IMR-90 (cell line): Measurements from ENCODE around the gene TELO2. TPM values are rescaled to one million over a fixed set of nuclear protein-coding genes. Genes with fewer than 3 reads are reported as not detected.

Experiments
- ATAC-seq: fragments of 200-7000 bp; cut with Tn5 transposase; 2 replicates; pipeline ENCODE4 v1.9.1; 2020; ENCODE audit warnings: low read depth, mild to moderate bottlenecking, moderate library complexity
- BruUV-seq: library from RNA; stranded (reverse); fragments of 400-500 nt; replicated peaks from 2 replicates; lab custom pipeline; 2021; lab: Mats Ljungman, UMichigan
- CTCF ChIA-PET: fragments of 300-600 bp; formaldehyde crosslinking; extraction: SDS; loops from one replicate; lab custom pipeline; 2021; ENCODE audit warnings: antibody characterized with exemption; lab: Yijun Ruan, JAX
- POLR2A ChIA-PET: fragments of 300-600 bp; sonication (Branson Sonifier 250); formaldehyde crosslinking; loops from one replicate; lab custom pipeline; 2022; ENCODE audit warnings: antibody characterized with exemption; ENCODE audit not compliant: unreplicated experiment; lab: Charles Lee
- DNase-seq: peaks from one replicate; pipeline ENCODE4 v3.0.0; 2013
- H2AFZ ChIP-seq: replicated peaks from 2 replicates; pipeline ENCODE3; 2013; ENCODE audit warnings: low read length, mild to moderate bottlenecking; ENCODE audit not compliant: poor library complexity
- H2AK5ac ChIP-seq: 2 replicates; pipeline ENCODE4 v1.6.1; 2013; ENCODE audit warnings: low read depth, low read length, inconsistent platforms
- H2AK9ac ChIP-seq: replicated peaks from 2 replicates; pipeline ENCODE3; 2013; ENCODE audit warnings: mild to moderate bottlenecking, low read depth, low read length, moderate library complexity; ENCODE audit not compliant: poor library complexity
- H2BK120ac ChIP-seq: 2 replicates; pipeline ENCODE4 v1.6.1; 2013; ENCODE audit warnings: low read depth, low read length, inconsistent platforms
- H2BK15ac ChIP-seq: 3 replicates; pipeline ENCODE4 v1.6.1; 2013; ENCODE audit warnings: low read depth, low read length, inconsistent platforms
- H2BK20ac ChIP-seq: 2 replicates; pipeline ENCODE4 v1.6.1; 2013; ENCODE audit warnings: low read depth, mild to moderate bottlenecking, inconsistent platforms, low read length, moderate library complexity
- H2BK5ac ChIP-seq: 2 replicates; pipeline ENCODE4 v1.6.1; 2013; ENCODE audit warnings: mild to moderate bottlenecking, low read depth, low read length, inconsistent platforms; ENCODE audit not compliant: poor library complexity, severe bottlenecking
- H3K14ac ChIP-seq: replicated peaks from 2 replicates; pipeline ENCODE4 v1.6.1; 2013; ENCODE audit warnings: low read depth, low read length, inconsistent platforms
- H3K18ac ChIP-seq: 2 replicates; pipeline ENCODE4 v1.6.1; 2013; ENCODE audit warnings: low read depth, low read length, control low read depth
- H3K23ac ChIP-seq: 2 replicates; pipeline ENCODE4 v1.6.1; 2013; ENCODE audit warnings: low read depth, low read length, inconsistent platforms
- H3K27ac ChIP-seq: 2 replicates; pipeline ENCODE4 v1.5.1; 2013; ENCODE audit warnings: mild to moderate bottlenecking, control low read depth, low read length; ENCODE audit not compliant: insufficient read depth
- H3K27me3 ChIP-seq: 2 replicates; pipeline ENCODE4 v1.6.1; 2013; ENCODE audit warnings: low read length; ENCODE audit not compliant: control insufficient read depth, insufficient read depth
- H3K36me3 ChIP-seq: 2 replicates; pipeline ENCODE4 v1.6.1; 2013; ENCODE audit warnings: low read length, mixed read lengths; ENCODE audit not compliant: control insufficient read depth, insufficient read depth
- H3K4ac ChIP-seq: 2 replicates; pipeline ENCODE4 v1.6.1; 2013; ENCODE audit warnings: low read depth, low read length, inconsistent platforms
- H3K4me1 ChIP-seq: 2 replicates; pipeline ENCODE4 v1.6.1; 2013; ENCODE audit warnings: low read length, mixed read lengths; ENCODE audit not compliant: control insufficient read depth, insufficient read depth
- H3K4me2 ChIP-seq: 2 replicates; pipeline ENCODE4 v1.6.1; 2013; ENCODE audit warnings: low read depth, mild to moderate bottlenecking, control low read depth, low read length, moderate library complexity
- H3K4me3 ChIP-seq: 2 replicates; pipeline ENCODE4 v1.5.1; 2013; ENCODE audit warnings: low read depth, mild to moderate bottlenecking, control low read depth, low read length, moderate library complexity; ENCODE audit not compliant: insufficient read depth
- H3K56ac ChIP-seq: 2 replicates; pipeline ENCODE4 v1.6.1; 2013; ENCODE audit warnings: low read length, inconsistent platforms; ENCODE audit not compliant: insufficient read depth; ENCODE audit errors: extremely low read depth
- H3K79me1 ChIP-seq, 2 experiments: 2 replicates each; pipeline ENCODE4 v1.6.1; 2013; ENCODE audit warnings: low read length in 2 of 2, inconsistent platforms in 1 of 2, low read depth in 1 of 2
- H3K9ac ChIP-seq: 2 replicates; pipeline ENCODE4 v1.6.1; 2013; ENCODE audit warnings: low read depth, low read length, control low read depth
- H3K9me1 ChIP-seq: 2 replicates; pipeline ENCODE4 v1.6.1; 2013; ENCODE audit warnings: low read length, inconsistent platforms; ENCODE audit not compliant: insufficient read depth
- H3K9me3 ChIP-seq: 2 replicates; pipeline ENCODE4 v1.6.1; 2013; ENCODE audit warnings: low read length; ENCODE audit not compliant: control insufficient read depth, insufficient read depth
- H4K20me1 ChIP-seq: 2 replicates; pipeline ENCODE4 v1.6.1; 2013; ENCODE audit warnings: low read length, inconsistent platforms; ENCODE audit not compliant: insufficient read depth
- H4K5ac ChIP-seq: 2 replicates; pipeline ENCODE4 v1.6.1; 2013; ENCODE audit warnings: mild to moderate bottlenecking, low read depth, low read length, control low read depth
- H4K8ac ChIP-seq, 2 experiments: 2 replicates each; pipeline ENCODE4 v1.6.1; 2013; ENCODE audit warnings: low read depth in 2 of 2, low read length in 2 of 2, control low read depth in 1 of 2, inconsistent platforms in 1 of 2
- H4K91ac ChIP-seq: 2 replicates; pipeline ENCODE4 v1.6.1; 2013; ENCODE audit warnings: low read depth, low read length, inconsistent platforms; ENCODE audit not compliant: insufficient read depth
- BHLHE40 ChIP-seq: fragments of 150-350 bp; IDR thresholded peaks from 2 replicates; pipeline ENCODE4 v1.6.1; 2016; ENCODE audit warnings: mild to moderate bottlenecking, low read depth, low read length
- CEBPB ChIP-seq: IDR thresholded peaks from 2 replicates; pipeline ENCODE4 v1.6.1; 2012; ENCODE audit warnings: low read depth, low read length, improper control_type of control experiment
- CTCF ChIP-seq: conservative IDR thresholded peaks from 2 replicates; pipeline ENCODE4 v1.5.1; 2012; ENCODE audit warnings: mild to moderate bottlenecking, low read depth, low read length, improper control_type of control experiment
- FOS ChIP-seq: fragments of 150-350 bp; IDR thresholded peaks from 2 replicates; pipeline ENCODE4 v1.6.1; 2016; ENCODE audit warnings: low read depth, low read length
- MAFK ChIP-seq: IDR thresholded peaks from 2 replicates; pipeline ENCODE4 v1.6.1; 2012; ENCODE audit warnings: low read depth, low read length, improper control_type of control experiment
- NFE2L2 ChIP-seq: fragments of 150-350 bp; IDR thresholded peaks from 2 replicates; pipeline ENCODE4 v1.6.1; 2016; ENCODE audit warnings: low read depth, mild to moderate bottlenecking, low read length
- RCOR1 ChIP-seq: IDR thresholded peaks from 2 replicates; pipeline ENCODE4 v1.6.1; 2012; ENCODE audit warnings: mild to moderate bottlenecking, low read length, improper control_type of control experiment; ENCODE audit not compliant: insufficient replicate concordance
- USF2 ChIP-seq: fragments of 150-350 bp; IDR thresholded peaks from 2 replicates; pipeline ENCODE4 v1.6.1; 2017; ENCODE audit warnings: mild to moderate bottlenecking, antibody characterized with exemption, low read length, low read depth
- WGBS, 2 experiments: methylation state at CpG; one replicate each; pipeline versions ENCODE4 v1.1.5 to v1.1.7; 2013; ENCODE audit warnings: missing lambda C conversion rate in 2 of 2; ENCODE audit not compliant: insufficient read length in 1 of 2; ENCODE audit errors: extremely low coverage in 2 of 2; 5-methylcytosine and 5-hydroxymethylcytosine counted together
- dilution Hi-C: fragments of 300-500 bp; cut with HindIII; formaldehyde crosslinking; loops from one replicate; pipeline ENCODE4 v1.14.3; 2018; ENCODE audit warnings: low sequenced_read_pairs; ENCODE audit not compliant: unreplicated experiment
- in situ Hi-C: fragments of 300-500 bp; cut with MboI; formaldehyde crosslinking; loops from 3 replicates; pipeline ENCODE4 v1.14.3; 2019; ENCODE audit warnings: low sequenced_read_pairs, inconsistent platforms, mixed read lengths
- intact Hi-C: fragments of 100-400 bp; cut with micrococcal nuclease; formaldehyde crosslinking; loops from 2 replicates; pipeline ENCODE4 v1.10.0; 2022
- polyA plus RNA-seq, 3 experiments: library from polyadenylated mRNA; depleted of rRNA; stranded (reverse); fragments of >200 nt; gene quantifications; 2 replicates each; pipeline ENCODE4 v1.2.3, GENCODE V29; 2012; ENCODE audit warnings: low replicate concordance in 1 of 3
- total RNA-seq: library from RNA; depleted of rRNA; stranded (reverse); fragments of >200 nt; gene quantifications from 2 replicates; pipeline ENCODE4 v1.2.3, GENCODE V29; 2012

TELO2 gene
- total and polyA plus RNA-seq, 2 of the 4 experiments (the other 2 are of a cell fraction), result 6.6 to 26.6 TPM

GRCh38 chr16:1468426-1468810 is 24.7 kb upstream of the TELO2 start:
- no peak overlapping the region for H4K8ac ChIP-seq
- H3K4me3 ChIP-seq, result no peak overlapping the region
- no peak overlapping the region for H2BK20ac ChIP-seq
- H2BK120ac ChIP-seq, result no peak overlapping the region
- H3K36me3 ChIP-seq, result peaks cover 12% of the 10 kb centered on the region; the same call in 1 of the 2 replicates
- no TSS peak for BruUV-seq
- H3K27ac ChIP-seq, result no peak overlapping the region
- TF ChIP-seq FOS, result no peak
- no peak for TF ChIP-seq MAFK
- no peak for TF ChIP-seq NFE2L2
- TF ChIP-seq CEBPB, result no peak
- no peak for TF ChIP-seq RCOR1
- no peak for TF ChIP-seq CTCF
- TF ChIP-seq USF2, result no peak
- TF ChIP-seq BHLHE40, result no peak
- H4K5ac ChIP-seq, result no peak overlapping the region
- in situ Hi-C loops (no loop called here), intact Hi-C loops (no loop called here), dilution Hi-C loops (no loop called here)
- H2AFZ ChIP-seq, result no peak overlapping the region
- no peak overlapping the region for H3K14ac ChIP-seq
- no peak overlapping the region for H3K23ac ChIP-seq
- H3K18ac ChIP-seq, result no peak overlapping the region
- H3K27me3 ChIP-seq, result no peaks in the 10 kb centered on the region
- ATAC-seq, result no peak
- H2BK15ac ChIP-seq, result no peak overlapping the region
- H3K79me1 ChIP-seq, result peaks cover 27 to 62% of the 10 kb centered on the region in 2 experiments
- peaks cover 46% of the 10 kb centered on the region for H4K20me1 ChIP-seq
- H3K4me2 ChIP-seq, result no peak overlapping the region
- no peak overlapping the region for H3K9ac ChIP-seq
- no peak overlapping the region for H3K4ac ChIP-seq
- no peak overlapping the region for H2AK9ac ChIP-seq
- no peaks in the 10 kb centered on the region for H3K9me3 ChIP-seq
- H3K9me1 ChIP-seq, result peaks cover 14% of the 10 kb centered on the region
- 90% methylated on average over 15 of the region's 22 CpGs; no CpG with 5 or more reads in 1 of the 2 experiments for WGBS, 2 experiments
- ChIA-PET POLR2A (no interaction called here), CTCF (no interaction called here)
- no peak for DNase-seq
- H3K4me1 ChIP-seq, result 0 out of 2 replicates have a peak, but pooled peaks cover 2% of the 10 kb centered on the region
- H4K91ac ChIP-seq, result no peak overlapping the region
- no peak overlapping the region for H2BK5ac ChIP-seq
- no peak overlapping the region for H2AK5ac ChIP-seq
- H3K56ac ChIP-seq, result no peak overlapping the region
